ENCODE measurements around the gene KRTAP10-8.
"Not testable (repeated sequence)": the region's sequence is repeated elsewhere in the genome, so short reads cannot be mapped to it uniquely, and the experiment has no call there.

Gene KRTAP10-8

DNA sequence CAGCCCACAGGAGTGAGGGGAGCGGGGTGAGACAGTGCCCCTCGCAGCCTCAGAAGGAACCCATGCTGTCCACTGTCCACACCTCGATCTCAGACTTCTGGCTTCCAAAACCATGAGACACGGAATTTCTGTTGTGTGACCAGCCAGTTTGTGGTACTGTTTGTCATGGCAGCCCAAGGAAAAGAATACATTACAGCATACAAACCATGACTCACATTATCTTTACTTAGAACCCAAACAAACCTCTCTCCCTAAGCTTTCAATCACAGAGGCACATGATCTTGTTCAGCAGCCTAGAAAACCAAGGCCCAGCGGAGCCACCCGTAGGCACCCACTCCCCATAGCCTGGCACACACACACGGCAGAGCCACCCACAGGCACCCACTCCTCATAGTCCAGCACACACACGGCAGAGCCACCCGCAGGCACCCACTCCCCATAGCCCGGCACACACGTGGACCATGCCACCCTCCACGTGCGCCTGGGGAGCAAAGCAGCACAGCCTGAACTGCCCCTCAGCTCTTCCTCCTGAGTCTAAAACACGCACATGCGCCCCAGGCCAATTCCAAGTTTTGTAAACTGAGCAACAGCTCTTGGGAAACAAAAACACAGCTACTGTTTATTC, 38.8 kb upstream of the KRTAP10-8 start:
- no peak overlapping the region for H3K27ac ChIP-seq (ENCODE audit: low read depth, low read length)
- H3K79me1 ChIP-seq (ENCODE audit: low read length): no peaks in the 10 kb centered on the region
- no peaks in the 10 kb centered on the region for H3K36me3 ChIP-seq (ENCODE audit: control insufficient read depth, insufficient read depth, low read length)
- no peak overlapping the region for H3K23ac ChIP-seq (ENCODE audit: low read length)
- no peaks in the 10 kb centered on the region for H3K4me1 ChIP-seq (ENCODE audit: control insufficient read depth, low read depth, low read length)
- H2AK5ac ChIP-seq (ENCODE audit: low read length): no peak overlapping the region
- H3K18ac ChIP-seq (ENCODE audit: low read length): no peak overlapping the region
- H4K5ac ChIP-seq (ENCODE audit: low read length): no peak overlapping the region
- H2BK5ac ChIP-seq (ENCODE audit: low read length): no peak overlapping the region
- H3K56ac ChIP-seq (ENCODE audit: low read length): no peak overlapping the region
- no peaks in the 10 kb centered on the region for H3K27me3 ChIP-seq (ENCODE audit: insufficient read depth, low read length, poor library complexity)
- H3K4me2 ChIP-seq (ENCODE audit: low read length): no peak overlapping the region
- no peak overlapping the region for H3K4me3 ChIP-seq (ENCODE audit: low read length)
- no CpG with 5 or more reads among the region's 15 CpGs for WGBS (ENCODE audit: extremely low coverage, insufficient coverage, low lambda C conversion rate)
- no peak overlapping the region for H3K9ac ChIP-seq (ENCODE audit: low read length)
- no peak overlapping the region for H2BK120ac ChIP-seq (ENCODE audit: low read depth, low read length)
- no peak overlapping the region for H2BK15ac ChIP-seq (replicated peaks; ENCODE audit: low read depth)
- no peak for DNase-seq
- H3K4ac ChIP-seq (ENCODE audit: low read depth, low read length): no peak overlapping the region
- no peaks in the 10 kb centered on the region for H3K79me2 ChIP-seq (ENCODE audit: control insufficient read depth, insufficient read depth, low read length)
- H4K8ac ChIP-seq (ENCODE audit: low read depth, low read length): no peak overlapping the region

DNA sequence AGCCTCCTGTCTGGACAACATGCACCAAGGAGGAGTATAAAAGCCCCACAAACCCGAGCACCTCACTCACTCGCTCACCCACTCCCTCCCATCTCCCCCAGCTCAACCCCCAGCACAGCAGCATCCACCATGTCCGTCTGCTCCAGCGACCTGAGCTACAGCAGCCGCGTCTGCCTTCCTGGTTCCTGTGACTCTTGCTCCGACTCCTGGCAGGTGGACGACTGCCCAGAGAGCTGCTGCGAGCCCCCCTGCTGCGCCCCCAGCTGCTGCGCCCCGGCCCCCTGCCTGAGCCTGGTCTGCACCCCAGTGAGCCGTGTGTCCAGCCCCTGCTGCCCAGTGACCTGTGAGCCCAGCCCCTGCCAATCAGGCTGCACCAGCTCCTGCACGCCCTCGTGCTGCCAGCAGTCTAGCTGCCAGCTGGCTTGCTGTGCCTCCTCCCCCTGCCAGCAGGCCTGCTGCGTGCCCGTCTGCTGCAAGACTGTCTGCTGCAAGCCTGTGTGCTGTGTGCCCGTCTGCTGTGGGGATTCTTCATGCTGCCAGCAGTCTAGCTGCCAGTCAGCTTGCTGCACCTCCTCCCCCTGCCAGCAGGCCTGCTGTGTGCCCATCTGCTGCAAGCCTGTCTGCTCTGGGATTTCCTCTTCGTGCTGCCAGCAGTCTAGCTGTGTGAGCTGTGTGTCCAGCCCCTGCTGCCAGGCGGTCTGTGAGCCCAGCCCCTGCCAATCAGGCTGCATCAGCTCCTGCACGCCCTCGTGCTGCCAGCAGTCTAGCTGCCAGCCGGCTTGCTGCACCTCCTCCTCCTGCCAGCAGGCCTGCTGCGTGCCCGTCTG, 38.0 kb upstream of the KRTAP10-8 start, which contains the start of gene KRTAP10-4:
TSS of gene KRTAP10-4 (plus strand) at position 100 of the 827 bp plus-strand sequence. CDS start at position 130, 30 bp downstream.
- H3K56ac ChIP-seq (ENCODE audit: low read length); H3K9ac ChIP-seq (ENCODE audit: low read length); H3K79me2 ChIP-seq (ENCODE audit: control insufficient read depth, insufficient read depth, low read length); H2BK120ac ChIP-seq (ENCODE audit: low read depth, low read length); H4K5ac ChIP-seq (ENCODE audit: low read length); H3K27ac ChIP-seq (ENCODE audit: low read depth, low read length); H2BK15ac ChIP-seq (replicated peaks; ENCODE audit: low read depth); H3K18ac ChIP-seq (ENCODE audit: low read length); H4K8ac ChIP-seq (ENCODE audit: low read depth, low read length); DNase-seq; H3K23ac ChIP-seq (ENCODE audit: low read length); H3K4ac ChIP-seq (ENCODE audit: low read depth, low read length); H3K36me3 ChIP-seq (ENCODE audit: control insufficient read depth, insufficient read depth, low read length); H2BK5ac ChIP-seq (ENCODE audit: low read length); H3K27me3 ChIP-seq (ENCODE audit: insufficient read depth, low read length, poor library complexity); H2AK5ac ChIP-seq (ENCODE audit: low read length); H3K4me1 ChIP-seq (ENCODE audit: control insufficient read depth, low read depth, low read length); H3K79me1 ChIP-seq (ENCODE audit: low read length); H3K4me2 ChIP-seq (ENCODE audit: low read length); H3K4me3 ChIP-seq (ENCODE audit: low read length): not testable (repeated sequence)
- WGBS (ENCODE audit: extremely low coverage, insufficient coverage, low lambda C conversion rate): no CpG with 5 or more reads among the region's 25 CpGs

DNA sequence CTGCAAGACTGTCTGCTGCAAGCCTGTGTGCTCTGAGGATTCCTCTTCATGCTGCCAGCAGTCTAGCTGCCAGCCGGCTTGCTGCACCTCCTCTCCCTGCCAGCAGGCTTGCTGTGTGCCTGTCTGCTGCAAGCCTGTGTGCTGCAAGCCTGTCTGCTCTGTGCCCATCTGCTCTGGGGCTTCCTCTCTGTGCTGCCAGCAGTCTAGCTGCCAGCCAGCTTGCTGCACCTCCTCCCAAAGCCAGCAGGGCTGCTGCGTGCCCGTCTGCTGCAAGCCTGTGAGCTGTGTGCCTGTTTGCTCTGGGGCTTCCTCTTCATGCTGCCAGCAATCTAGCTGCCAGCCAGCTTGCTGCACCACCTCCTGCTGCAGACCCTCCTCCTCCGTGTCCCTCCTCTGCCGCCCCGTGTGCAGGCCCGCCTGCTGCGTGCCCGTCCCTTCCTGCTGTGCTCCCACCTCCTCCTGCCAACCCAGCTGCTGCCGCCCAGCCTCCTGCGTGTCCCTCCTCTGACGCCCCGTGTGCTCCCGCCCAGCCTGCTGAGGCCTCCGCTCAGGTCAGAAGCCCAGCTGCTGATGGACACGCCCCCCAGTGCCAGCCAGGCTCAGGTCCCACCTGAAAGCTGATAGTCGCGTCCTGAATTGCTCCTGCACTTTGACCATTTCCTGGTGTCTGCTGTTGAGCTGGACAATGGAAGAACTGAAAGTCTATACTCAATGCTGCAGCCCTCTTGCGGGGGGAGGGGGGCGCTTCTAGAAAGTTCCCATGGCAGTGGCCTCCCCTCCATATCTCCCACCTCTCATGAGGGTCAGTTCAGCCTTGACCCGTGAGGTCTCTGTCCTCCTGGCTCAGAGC, 37.2 kb upstream of the KRTAP10-8 start:
- Histone ChIP-seq H3K4me2 (ENCODE audit: low read length) (no peak overlapping the region), H3K9ac (ENCODE audit: low read length) (no peak overlapping the region), H3K4me1 (ENCODE audit: control insufficient read depth, low read depth, low read length) (no peaks in the 10 kb centered on the region), H2BK120ac (ENCODE audit: low read depth, low read length) (no peak overlapping the region), H2BK5ac (ENCODE audit: low read length) (no peak overlapping the region), H3K27me3 (ENCODE audit: insufficient read depth, low read length, poor library complexity) (no peaks in the 10 kb centered on the region), H3K56ac (ENCODE audit: low read length) (no peak overlapping the region), H3K4me3 (ENCODE audit: low read length) (no peak overlapping the region), H3K36me3 (ENCODE audit: control insufficient read depth, insufficient read depth, low read length) (no peaks in the 10 kb centered on the region), H4K5ac (ENCODE audit: low read length) (no peak overlapping the region), H3K79me1 (ENCODE audit: low read length) (no peaks in the 10 kb centered on the region), H3K23ac (ENCODE audit: low read length) (no peak overlapping the region), H4K8ac (ENCODE audit: low read depth, low read length) (no peak overlapping the region), H3K18ac (ENCODE audit: low read length) (no peak overlapping the region), H3K27ac (ENCODE audit: low read depth, low read length) (no peak overlapping the region), H3K4ac (ENCODE audit: low read depth, low read length) (no peak overlapping the region), H2AK5ac (ENCODE audit: low read length) (no peak overlapping the region), H3K79me2 (ENCODE audit: control insufficient read depth, insufficient read depth, low read length) (no peaks in the 10 kb centered on the region), H2BK15ac (replicated peaks; ENCODE audit: low read depth) (no peak overlapping the region)
- peak; percentile 11 for DNase-seq
- WGBS (ENCODE audit: extremely low coverage, insufficient coverage, low lambda C conversion rate): no CpG with 5 or more reads among the region's 21 CpGs

DNA sequence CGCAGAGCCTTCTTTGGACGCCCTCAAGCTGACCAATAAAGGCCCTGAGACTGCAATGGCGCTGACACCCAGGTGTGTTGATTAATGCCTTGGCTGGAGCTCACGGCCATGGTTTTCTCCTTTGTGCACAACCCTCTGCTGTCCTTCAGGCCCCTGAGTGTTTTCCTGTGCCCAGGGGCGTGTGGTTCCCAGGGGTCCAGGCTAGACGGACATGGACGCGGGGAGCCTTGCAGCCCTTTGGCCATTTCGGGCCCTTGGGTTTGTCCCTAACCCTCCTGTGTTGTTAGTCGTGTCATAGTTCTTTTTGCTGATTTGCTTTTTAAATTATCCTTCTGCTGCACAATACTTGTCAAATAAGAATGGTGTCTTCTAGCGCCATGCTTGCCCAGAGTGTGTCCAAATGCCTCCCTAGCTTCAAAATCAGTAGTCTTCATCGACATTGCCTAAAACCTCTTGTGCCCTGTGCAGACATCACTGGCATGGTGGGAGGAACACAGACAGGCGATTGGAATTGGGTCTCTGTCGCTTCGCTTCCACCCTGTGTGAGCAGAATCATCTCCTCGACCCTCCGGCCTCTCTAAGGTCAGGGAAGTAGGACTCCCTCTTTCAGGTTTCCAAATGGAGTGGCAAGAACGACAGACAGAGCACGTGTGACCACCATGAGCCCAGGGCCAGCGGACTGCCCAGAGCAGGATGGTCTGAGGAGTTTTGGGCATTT, 36.4 kb upstream of the KRTAP10-8 start:
- H3K27ac ChIP-seq (ENCODE audit: low read depth, low read length): no peak overlapping the region
- no peak overlapping the region for H3K18ac ChIP-seq (ENCODE audit: low read length)
- no peak overlapping the region for H3K23ac ChIP-seq (ENCODE audit: low read length)
- H3K9ac ChIP-seq (ENCODE audit: low read length): no peak overlapping the region
- no CpG with 5 or more reads among the region's 20 CpGs for WGBS (ENCODE audit: extremely low coverage, insufficient coverage, low lambda C conversion rate)
- H3K4ac ChIP-seq (ENCODE audit: low read depth, low read length): no peak overlapping the region
- H3K4me1 ChIP-seq (ENCODE audit: control insufficient read depth, low read depth, low read length): no peaks in the 10 kb centered on the region
- H2BK5ac ChIP-seq (ENCODE audit: low read length): no peak overlapping the region
- no peak overlapping the region for H4K5ac ChIP-seq (ENCODE audit: low read length)
- H3K4me2 ChIP-seq (ENCODE audit: low read length): no peak overlapping the region
- no peaks in the 10 kb centered on the region for H3K79me2 ChIP-seq (ENCODE audit: control insufficient read depth, insufficient read depth, low read length)
- H3K79me1 ChIP-seq (ENCODE audit: low read length): no peaks in the 10 kb centered on the region
- no peak overlapping the region for H2BK15ac ChIP-seq (replicated peaks; ENCODE audit: low read depth)
- no peak overlapping the region for H4K8ac ChIP-seq (ENCODE audit: low read depth, low read length)
- H2BK120ac ChIP-seq (ENCODE audit: low read depth, low read length): no peak overlapping the region
- H3K36me3 ChIP-seq (ENCODE audit: control insufficient read depth, insufficient read depth, low read length): no peaks in the 10 kb centered on the region
- no peak overlapping the region for H3K56ac ChIP-seq (ENCODE audit: low read length)
- DNase-seq: no peak
- H3K4me3 ChIP-seq (ENCODE audit: low read length): no peak overlapping the region
- no peaks in the 10 kb centered on the region for H3K27me3 ChIP-seq (ENCODE audit: insufficient read depth, low read length, poor library complexity)
- H2AK5ac ChIP-seq (ENCODE audit: low read length): no peak overlapping the region

DNA sequence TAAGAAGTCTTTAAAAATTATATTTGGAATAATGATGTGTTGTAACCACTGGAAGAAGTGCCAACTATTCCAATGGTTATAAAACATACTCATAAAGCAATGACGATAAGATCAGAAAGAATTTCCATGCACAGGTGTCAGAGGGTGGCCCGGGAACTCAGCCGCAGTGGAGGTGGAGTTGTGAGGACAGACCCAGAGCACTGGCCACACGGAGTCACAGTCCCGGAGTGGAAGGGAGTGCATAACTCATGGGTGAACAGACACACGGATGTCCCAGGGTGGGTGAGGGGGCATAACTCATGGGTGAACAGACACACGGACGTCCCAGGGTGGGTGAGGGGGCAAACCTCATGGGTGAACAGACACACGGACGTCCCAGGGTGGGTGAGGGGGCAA, 35.9 kb upstream of the KRTAP10-8 start:
- no peak overlapping the region for H2BK5ac ChIP-seq (ENCODE audit: low read length)
- no peak overlapping the region for H3K56ac ChIP-seq (ENCODE audit: low read length)
- H3K27ac ChIP-seq (ENCODE audit: low read depth, low read length): no peak overlapping the region
- DNase-seq: no peak
- no peaks in the 10 kb centered on the region for H3K4me1 ChIP-seq (ENCODE audit: control insufficient read depth, low read depth, low read length)
- no peak overlapping the region for H4K8ac ChIP-seq (ENCODE audit: low read depth, low read length)
- no peak overlapping the region for H3K4me3 ChIP-seq (ENCODE audit: low read length)
- H2BK15ac ChIP-seq (replicated peaks; ENCODE audit: low read depth): no peak overlapping the region
- no peaks in the 10 kb centered on the region for H3K36me3 ChIP-seq (ENCODE audit: control insufficient read depth, insufficient read depth, low read length)
- H3K79me2 ChIP-seq (ENCODE audit: control insufficient read depth, insufficient read depth, low read length): no peaks in the 10 kb centered on the region
- no peak overlapping the region for H4K5ac ChIP-seq (ENCODE audit: low read length)
- H3K18ac ChIP-seq (ENCODE audit: low read length): no peak overlapping the region
- H3K9ac ChIP-seq (ENCODE audit: low read length): no peak overlapping the region
- WGBS (ENCODE audit: extremely low coverage, insufficient coverage, low lambda C conversion rate): no CpG with 5 or more reads among the region's 10 CpGs
- H3K79me1 ChIP-seq (ENCODE audit: low read length): no peaks in the 10 kb centered on the region
- no peaks in the 10 kb centered on the region for H3K27me3 ChIP-seq (ENCODE audit: insufficient read depth, low read length, poor library complexity)
- H2BK120ac ChIP-seq (ENCODE audit: low read depth, low read length): no peak overlapping the region
- no peak overlapping the region for H3K4ac ChIP-seq (ENCODE audit: low read depth, low read length)
- no peak overlapping the region for H2AK5ac ChIP-seq (ENCODE audit: low read length)
- H3K4me2 ChIP-seq (ENCODE audit: low read length): no peak overlapping the region
- H3K23ac ChIP-seq (ENCODE audit: low read length): no peak overlapping the region

All from mesendoderm (in vitro differentiated cells).